ENCODE measurements around the gene STKLD1. TPM values are rescaled to one million over a fixed set of nuclear protein-coding genes. Genes with fewer than 3 reads are reported as not detected.
"Not testable (repeated sequence)": the region's sequence is repeated elsewhere in the genome, so short reads cannot be mapped to it uniquely, and the experiment has no call there.

STKLD1 gene
- total RNA-seq, 1 donor: 2.6 TPM

DNA sequence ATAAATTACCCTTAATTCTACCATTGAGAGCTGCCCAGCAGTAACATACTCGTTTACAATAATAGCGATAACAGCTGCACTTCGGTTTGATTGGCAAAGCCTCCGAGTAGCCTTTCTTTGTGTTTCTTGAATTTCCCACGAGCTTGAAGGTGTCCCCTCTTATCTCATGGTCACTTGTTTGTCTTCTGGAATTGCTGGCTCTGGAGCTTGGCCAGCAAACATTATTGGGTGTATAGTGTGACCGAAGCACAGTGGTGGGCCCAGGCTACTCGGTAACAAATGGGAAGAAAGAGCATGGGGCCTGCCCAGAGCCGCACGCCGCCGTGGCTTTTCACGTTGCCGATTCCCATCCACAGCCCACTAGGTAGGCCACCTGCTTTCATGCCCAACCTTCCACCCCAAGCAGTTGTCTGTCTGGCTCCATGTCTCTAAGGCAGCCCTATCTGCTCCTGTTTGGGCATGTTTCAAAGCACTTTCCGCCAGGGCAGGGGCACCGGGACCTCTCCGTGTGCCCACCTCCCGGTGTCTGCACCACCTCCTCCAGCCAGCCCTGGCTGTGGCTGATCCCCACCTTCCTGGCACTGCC lies 8.7 kb downstream of the STKLD1 start:
- no peak overlapping the region for H3K4me3 ChIP-seq (ENCODE audit: low read depth, low read length)
- no peak for DNase-seq (ENCODE audit: low read depth)
- TF ChIP-seq, protein P1, sequence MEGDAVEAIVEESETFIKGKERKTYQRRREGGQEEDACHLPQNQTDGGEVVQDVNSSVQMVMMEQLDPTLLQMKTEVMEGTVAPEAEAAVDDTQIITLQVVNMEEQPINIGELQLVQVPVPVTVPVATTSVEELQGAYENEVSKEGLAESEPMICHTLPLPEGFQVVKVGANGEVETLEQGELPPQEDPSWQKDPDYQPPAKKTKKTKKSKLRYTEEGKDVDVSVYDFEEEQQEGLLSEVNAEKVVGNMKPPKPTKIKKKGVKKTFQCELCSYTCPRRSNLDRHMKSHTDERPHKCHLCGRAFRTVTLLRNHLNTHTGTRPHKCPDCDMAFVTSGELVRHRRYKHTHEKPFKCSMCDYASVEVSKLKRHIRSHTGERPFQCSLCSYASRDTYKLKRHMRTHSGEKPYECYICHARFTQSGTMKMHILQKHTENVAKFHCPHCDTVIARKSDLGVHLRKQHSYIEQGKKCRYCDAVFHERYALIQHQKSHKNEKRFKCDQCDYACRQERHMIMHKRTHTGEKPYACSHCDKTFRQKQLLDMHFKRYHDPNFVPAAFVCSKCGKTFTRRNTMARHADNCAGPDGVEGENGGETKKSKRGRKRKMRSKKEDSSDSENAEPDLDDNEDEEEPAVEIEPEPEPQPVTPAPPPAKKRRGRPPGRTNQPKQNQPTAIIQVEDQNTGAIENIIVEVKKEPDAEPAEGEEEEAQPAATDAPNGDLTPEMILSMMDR (IDR thresholded peaks at IDR 0.05; ENCODE audit: insufficient read depth, low read depth, low read length): no peak

DNA sequence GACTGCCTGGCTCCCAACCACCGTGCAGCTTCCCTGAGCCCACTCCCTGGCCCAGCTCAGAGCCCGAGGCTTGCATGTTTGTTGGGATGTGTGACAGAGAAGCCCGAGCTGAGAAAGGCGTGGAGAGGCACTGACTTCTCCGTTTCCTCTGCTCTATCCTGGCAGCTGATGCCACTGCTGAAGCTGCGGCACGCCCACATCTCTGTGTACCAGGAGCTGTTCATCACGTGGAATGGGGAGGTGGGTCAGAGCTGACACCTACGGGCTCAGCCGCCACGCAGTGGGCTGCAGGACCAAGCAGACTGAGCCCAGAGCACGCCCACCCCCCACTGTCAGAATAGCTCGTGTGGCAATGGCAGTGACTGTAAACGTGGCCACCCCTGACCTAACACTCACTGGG lies 9.3 kb downstream of the STKLD1 start:
- DNase-seq (ENCODE audit: low read depth): no peak
- H3K4me3 ChIP-seq (ENCODE audit: low read depth, low read length): no peak overlapping the region
- TF ChIP-seq, protein P1 (IDR thresholded peaks at IDR 0.05; ENCODE audit: insufficient read depth, low read depth, low read length): no peak

DNA sequence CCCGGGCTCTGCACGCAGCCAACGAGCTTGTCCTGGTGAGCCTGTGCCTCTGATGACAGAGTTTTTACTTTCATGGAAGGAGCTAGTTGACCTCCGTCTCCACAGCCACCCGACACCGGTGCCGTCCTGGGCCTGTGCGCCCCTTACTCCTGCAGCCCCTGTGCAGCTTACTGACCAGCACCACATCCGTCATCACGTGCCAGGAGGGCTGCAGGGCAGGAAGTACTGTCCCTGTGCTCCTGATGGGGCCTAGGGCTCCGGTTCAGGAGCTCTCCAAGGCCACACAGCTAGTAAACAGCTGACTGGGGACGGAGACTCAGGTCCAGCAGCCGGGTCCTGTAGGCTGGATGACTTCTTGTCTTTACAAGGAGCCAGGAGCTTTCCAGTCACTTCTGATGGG lies 10.2 kb downstream of the STKLD1 start:
- TF ChIP-seq, protein P1 (IDR thresholded peaks at IDR 0.05; ENCODE audit: insufficient read depth, low read depth, low read length): no peak
- no peak overlapping the region for H3K4me3 ChIP-seq (ENCODE audit: low read depth, low read length)
- no peak for DNase-seq (ENCODE audit: low read depth)

DNA sequence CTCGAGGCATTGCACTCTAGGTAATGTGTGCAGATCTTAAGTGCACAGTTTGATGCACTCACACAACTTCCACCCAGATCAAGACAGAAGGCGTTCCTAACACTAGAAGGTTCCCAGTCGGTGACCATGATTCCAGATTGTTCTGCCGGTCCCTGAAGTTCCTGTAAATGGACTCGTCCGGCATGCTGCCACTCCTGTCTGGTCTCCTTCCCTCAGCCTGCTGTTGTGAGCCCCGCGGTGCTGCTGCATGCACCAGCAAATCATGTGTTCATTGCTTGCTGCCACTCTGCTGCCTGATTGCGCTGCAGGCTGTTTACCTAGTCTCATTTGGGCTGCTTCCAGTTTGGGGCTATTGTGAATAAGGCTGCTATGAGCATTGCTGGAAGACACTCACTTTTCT lies 11.5 kb downstream of the STKLD1 start:
- DNase-seq (ENCODE audit: low read depth): no peak
- H3K4me3 ChIP-seq (ENCODE audit: low read depth, low read length): no peak overlapping the region
- TF ChIP-seq, protein P1 (IDR thresholded peaks at IDR 0.05; ENCODE audit: insufficient read depth, low read depth, low read length): no peak

DNA sequence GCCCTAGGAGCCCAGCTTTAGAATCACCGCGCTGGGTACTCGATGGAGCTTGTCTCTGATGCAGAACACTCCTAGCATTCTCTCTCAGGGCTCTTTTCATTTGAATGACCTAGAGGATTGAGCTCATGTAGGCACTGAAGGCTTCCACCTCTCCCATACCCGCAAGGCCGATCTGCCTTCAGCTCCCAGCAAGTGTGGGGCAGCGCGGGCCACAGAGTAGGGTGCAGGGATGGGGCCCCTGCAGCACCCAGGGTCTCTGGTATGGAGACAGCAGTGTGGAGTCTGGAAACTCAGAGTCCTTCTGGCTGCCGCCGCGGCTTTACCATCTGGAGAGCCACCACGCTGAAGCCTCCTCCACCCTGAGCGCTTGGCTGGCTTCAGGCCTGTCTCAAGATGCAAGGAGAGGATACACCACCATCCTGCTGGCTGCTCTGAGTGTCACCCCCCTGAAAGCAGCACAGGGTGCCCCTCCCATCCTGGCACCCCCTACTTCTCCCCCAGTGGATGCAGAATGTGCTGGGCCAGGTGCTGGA lies 12.9 kb downstream of the STKLD1 start:
- TF ChIP-seq, protein P1 (IDR thresholded peaks at IDR 0.05; ENCODE audit: insufficient read depth, low read depth, low read length): no peak
- DNase-seq (ENCODE audit: low read depth): no peak
- no peak overlapping the region for H3K4me3 ChIP-seq (ENCODE audit: low read depth, low read length)

DNA sequence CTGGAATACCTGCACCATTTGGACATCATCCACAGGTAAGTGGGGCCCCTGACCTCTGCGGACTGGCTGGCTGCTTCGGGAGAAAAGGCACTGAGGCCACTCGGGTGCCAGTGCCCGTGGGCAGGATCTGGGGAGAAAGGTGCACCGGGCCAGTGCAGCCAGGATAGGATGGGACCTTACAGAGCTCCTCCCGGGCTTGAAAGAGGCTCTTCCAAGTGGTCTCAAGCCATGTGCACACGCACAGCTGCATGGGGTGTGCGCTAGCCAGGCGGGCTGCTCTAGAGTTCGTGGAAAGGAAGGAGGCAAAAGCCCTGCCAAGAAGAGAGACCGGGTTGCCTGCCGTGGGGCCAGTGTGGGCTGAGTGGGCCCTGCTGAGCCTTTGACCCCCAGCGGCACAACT lies 13.4 kb downstream of the STKLD1 start:
- DNase-seq (ENCODE audit: low read depth): no peak
- TF ChIP-seq, protein P1 (IDR thresholded peaks at IDR 0.05; ENCODE audit: insufficient read depth, low read depth, low read length): no peak
- no peak overlapping the region for H3K4me3 ChIP-seq (ENCODE audit: low read depth, low read length)

DNA sequence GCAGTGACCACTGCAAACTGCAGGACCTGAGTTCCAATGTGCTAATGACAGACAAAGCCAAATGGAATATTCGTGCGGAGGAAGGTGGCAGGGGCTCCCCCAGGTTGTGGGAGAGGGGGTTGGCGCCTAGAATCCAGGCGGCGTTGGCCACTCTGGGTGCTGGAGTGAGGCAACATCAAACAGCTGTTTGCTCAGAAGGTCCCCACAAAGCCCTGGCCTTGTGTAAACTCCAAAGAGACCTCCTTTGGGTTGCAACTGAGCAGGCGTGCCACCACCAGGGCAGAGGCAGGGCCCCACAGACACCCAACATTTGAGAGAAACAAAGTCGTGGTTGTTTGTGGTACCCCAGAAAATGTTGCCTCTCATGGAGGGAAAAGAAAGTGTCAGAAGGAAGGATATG lies 14.5 kb downstream of the STKLD1 start:
- no peak overlapping the region for H3K4me3 ChIP-seq (ENCODE audit: low read depth, low read length)
- TF ChIP-seq, protein P1 (IDR thresholded peaks at IDR 0.05; ENCODE audit: insufficient read depth, low read depth, low read length): no peak
- DNase-seq (ENCODE audit: low read depth): no peak

DNA sequence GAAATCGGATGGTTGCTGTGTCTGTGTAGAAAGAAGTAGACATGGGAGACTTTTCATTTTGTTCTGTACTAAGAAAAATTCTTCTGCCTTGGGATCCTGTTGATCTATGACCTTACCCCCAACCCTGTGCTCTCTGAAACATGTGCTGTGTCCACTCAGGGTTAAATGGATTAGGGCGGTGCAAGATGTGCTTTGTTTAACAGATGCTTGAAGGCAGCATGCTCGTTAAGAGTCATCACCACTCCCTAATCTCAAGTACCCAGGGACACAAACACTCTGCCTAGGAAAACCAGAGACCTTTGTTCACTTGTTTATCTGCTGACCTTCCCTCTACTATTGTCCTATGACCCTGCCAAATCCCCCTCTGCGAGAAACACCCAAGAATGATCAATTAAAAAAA lies 15.3 kb downstream of the STKLD1 start:
- DNase-seq (ENCODE audit: low read depth); H3K4me3 ChIP-seq (ENCODE audit: low read depth, low read length): not testable (repeated sequence)

DNA sequence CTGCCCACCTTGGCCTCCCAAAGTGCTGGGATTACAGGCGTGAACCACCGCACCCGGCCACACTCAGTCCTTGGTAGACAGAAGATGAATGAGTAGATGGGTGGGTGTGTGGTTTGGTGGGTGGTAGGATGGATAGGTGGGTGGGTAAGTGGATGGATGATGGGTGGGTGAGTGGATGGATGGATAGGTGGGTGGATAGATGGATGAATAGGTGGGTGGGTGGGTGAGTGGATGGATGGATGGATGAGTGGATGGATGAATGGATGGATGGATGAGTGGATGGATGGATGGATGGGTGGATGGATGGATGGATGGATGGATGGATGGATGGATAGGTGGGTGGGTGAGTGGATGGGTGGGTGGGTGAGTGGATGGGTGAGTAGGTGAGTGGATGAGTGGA lies 16.1 kb downstream of the STKLD1 start:
- H3K4me3 ChIP-seq (ENCODE audit: low read depth, low read length); DNase-seq (ENCODE audit: low read depth): not testable (repeated sequence)

Data from fibroblast of villous mesenchyme (primary cell).